H1 (cell line): ENCODE data around the gene NPC1L1. TPM values are rescaled to one million over a fixed set of nuclear protein-coding genes. Genes with fewer than 3 reads are reported as not detected.

Experiments used
- CTCF ChIA-PET: fragments of 300-600 bp; sonication (Branson Sonifier 250); formaldehyde crosslinking; loops from one replicate; lab custom pipeline; 2021; ENCODE audit not compliant: partially characterized antibody; lab: Charles Lee
- POLR2A ChIA-PET: fragments of 300-600 bp; sonication (Branson Sonifier 250); formaldehyde crosslinking; loops from one replicate; lab custom pipeline; 2021; ENCODE audit warnings: inconsistent platforms; ENCODE audit not compliant: partially characterized antibody; lab: Charles Lee
- DNase-seq, 2 experiments: peaks; one replicate each; pipeline versions ENCODE4 v3.0.0 to v3.0.0-alpha.2; 2010 to 2022; ENCODE audit warnings: low spot score in 2 of 2, low read depth in 1 of 2, mixed read lengths in 1 of 2
- FAIRE-seq: peaks from 2 replicates; lab custom pipeline; 2011; peaks lifted over from hg19 to GRCh38; lab: Jason Lieb, UNC
- H2AFZ ChIP-seq: 2 replicates; pipeline ENCODE4 v1.8.1; 2012; ENCODE audit warnings: low read length, inconsistent platforms
- H2AK5ac ChIP-seq: 2 replicates; pipeline ENCODE4 v1.6.1; 2013; ENCODE audit warnings: low read depth, low read length
- H2BK120ac ChIP-seq: replicated peaks from 2 replicates; pipeline ENCODE3; 2013; ENCODE audit warnings: low read depth, low read length, inconsistent platforms
- H2BK12ac ChIP-seq: 2 replicates; pipeline ENCODE4 v1.6.1; 2013; ENCODE audit warnings: low read depth, low read length
- H2BK15ac ChIP-seq: 2 replicates; pipeline ENCODE4 v1.6.1; 2013; ENCODE audit warnings: low read length
- H2BK20ac ChIP-seq: 2 replicates; pipeline ENCODE4 v1.6.1; 2013; ENCODE audit warnings: low read length
- H2BK5ac ChIP-seq: 2 replicates; pipeline ENCODE4 v1.6.1; 2013; ENCODE audit warnings: low read depth, low read length
- H3K14ac ChIP-seq: 2 replicates; pipeline ENCODE4 v1.6.1; 2013; ENCODE audit warnings: inconsistent platforms; ENCODE audit not compliant: insufficient read length
- H3K18ac ChIP-seq: 2 replicates; pipeline ENCODE4 v1.6.1; 2013; ENCODE audit warnings: low read length; ENCODE audit errors: extremely low read depth
- H3K23ac ChIP-seq: 2 replicates; pipeline ENCODE4 v1.6.1; 2013; ENCODE audit warnings: inconsistent platforms; ENCODE audit not compliant: insufficient read length
- H3K23me2 ChIP-seq: 2 replicates; pipeline ENCODE4 v1.6.1; 2013; ENCODE audit warnings: low read depth, low read length
- H3K27ac ChIP-seq: 2 replicates; pipeline ENCODE4 v1.6.1; 2011; ENCODE audit warnings: low read depth, low read length, inconsistent platforms
- H3K27me3 ChIP-seq, 4 experiments: replicated peaks in 1 of 4; 1 replicate in 1 of 4; 2 replicates in 3 of 4; pipeline versions ENCODE4 v1.6.1 to v1.8.1; 2011 to 2013; ENCODE audit warnings: low read length in 3 of 4, mild to moderate bottlenecking in 3 of 4, inconsistent platforms in 2 of 4, mixed read lengths in 2 of 4, moderate library complexity in 1 of 4; ENCODE audit not compliant: control insufficient read depth in 3 of 4, insufficient read depth in 3 of 4; ENCODE audit errors: extremely low read depth in 1 of 4
- H3K36me3 ChIP-seq, 4 experiments: 2 replicates each; pipeline versions ENCODE4 v1.6.1 to v1.8.1; 2011 to 2013; ENCODE audit warnings: mild to moderate bottlenecking in 4 of 4, low read length in 3 of 4, moderate library complexity in 2 of 4, control low read depth in 1 of 4, inconsistent platforms in 1 of 4; ENCODE audit not compliant: insufficient read depth in 4 of 4, control insufficient read depth in 2 of 4
- H3K4ac ChIP-seq: replicated peaks from 2 replicates; pipeline ENCODE3; 2013; ENCODE audit warnings: low read length, low read depth, mixed read lengths, inconsistent platforms; ENCODE audit not compliant: insufficient read length
- H3K4me1 ChIP-seq, 4 experiments: replicated peaks in 1 of 4; 1 replicate in 1 of 4; 2 replicates in 3 of 4; pipeline versions ENCODE4 v1.6.1 to v1.8.1; 2011 to 2013; ENCODE audit warnings: low read length in 3 of 4, inconsistent platforms in 2 of 4, mixed read lengths in 1 of 4; ENCODE audit not compliant: insufficient read depth in 4 of 4, control insufficient read depth in 3 of 4
- H3K4me2 ChIP-seq, 2 experiments: 2 replicates each; pipeline versions ENCODE4 v1.6.1 to v1.8.1; 2011 to 2013; ENCODE audit warnings: low read depth in 2 of 2, low read length in 2 of 2, control low read depth in 1 of 2, inconsistent platforms in 1 of 2, mild to moderate bottlenecking in 1 of 2; ENCODE audit not compliant: insufficient read depth in 1 of 2
- H3K4me3 ChIP-seq, 4 experiments: fragments of 200-600, 300-600 bp in 1 of 4; sonication (generic), shearing (Covaris generic), sonication (Bioruptor Twin) in 1 of 4; 2 replicates each; pipeline versions ENCODE4 v1.5.1 to v1.8.1; 2011 to 2016; ENCODE audit warnings: low read length in 4 of 4, low read depth in 3 of 4, control low read depth in 2 of 4, inconsistent platforms in 2 of 4, mild to moderate bottlenecking in 2 of 4, mixed read lengths in 1 of 4, moderate library complexity in 1 of 4; ENCODE audit not compliant: insufficient read depth in 2 of 4; ENCODE audit errors: extremely low read depth in 1 of 4
- H3K56ac ChIP-seq: replicated peaks from 2 replicates; pipeline ENCODE3; 2013; ENCODE audit warnings: low read depth, mild to moderate bottlenecking, mixed read lengths, low read length, inconsistent platforms; ENCODE audit not compliant: insufficient read length
- H3K79me1 ChIP-seq: 2 replicates; pipeline ENCODE4 v1.6.1; 2013; ENCODE audit warnings: low read depth, low read length, control low read depth
- H3K79me2 ChIP-seq, 2 experiments: 2 replicates each; pipeline versions ENCODE4 v1.6.1 to v1.8.1; 2012 to 2013; ENCODE audit warnings: low read length in 2 of 2, mild to moderate bottlenecking in 2 of 2, inconsistent platforms in 1 of 2; ENCODE audit not compliant: insufficient read depth in 2 of 2, control insufficient read depth in 1 of 2
- H3K9ac ChIP-seq, 4 experiments: replicated peaks in 1 of 4; 1 replicate in 1 of 4; 2 replicates in 3 of 4; pipeline versions ENCODE4 v1.6.1 to v1.8.1; 2011 to 2013; ENCODE audit warnings: low read depth in 3 of 4, low read length in 3 of 4, control low read depth in 2 of 4, mild to moderate bottlenecking in 2 of 4, moderate library complexity in 2 of 4, inconsistent platforms in 1 of 4; ENCODE audit errors: extremely low read depth in 1 of 4
- H3K9me3 ChIP-seq, 2 experiments: 2 replicates each; pipeline versions ENCODE4 v1.6.1 to v1.8.1; 2012 to 2013; ENCODE audit warnings: mild to moderate bottlenecking in 2 of 2, moderate library complexity in 2 of 2, control low read depth in 1 of 2, inconsistent platforms in 1 of 2, low read depth in 1 of 2, low read length in 1 of 2, mixed read lengths in 1 of 2; ENCODE audit not compliant: insufficient read depth in 2 of 2
- H4K20me1 ChIP-seq, 2 experiments: replicated peaks in 1 of 2; 2 replicates each; pipeline versions ENCODE3 to v1.8.1; 2011 to 2013; ENCODE audit warnings: inconsistent platforms in 2 of 2, low read length in 2 of 2, mild to moderate bottlenecking in 1 of 2; ENCODE audit not compliant: insufficient read depth in 2 of 2, control insufficient read depth in 1 of 2
- H4K5ac ChIP-seq: 2 replicates; pipeline ENCODE4 v1.6.1; 2013; ENCODE audit warnings: low read length, low read depth, mixed read lengths, inconsistent platforms; ENCODE audit not compliant: insufficient read length
- H4K8ac ChIP-seq: 2 replicates; pipeline ENCODE4 v1.8.0; 2013; ENCODE audit warnings: mild to moderate bottlenecking, moderate library complexity, low read length, inconsistent platforms; ENCODE audit not compliant: insufficient read depth; ENCODE audit errors: extremely low read depth
- H4K91ac ChIP-seq: replicated peaks from 2 replicates; pipeline ENCODE3; 2013; ENCODE audit warnings: low read length, mixed read lengths, inconsistent platforms; ENCODE audit not compliant: insufficient read length
- CEBPB ChIP-seq: IDR thresholded peaks from 2 replicates; pipeline ENCODE4 v1.6.1; 2012; ENCODE audit warnings: low read depth, low read length
- EP300 ChIP-seq, 2 experiments: IDR thresholded peaks; 1 replicate in 1 of 2; 2 replicates in 1 of 2; pipeline ENCODE4 v1.6.1; 2011 to 2012; ENCODE audit warnings: low read depth in 2 of 2, low read length in 2 of 2, mild to moderate bottlenecking in 2 of 2, borderline replicate concordance in 1 of 2, inconsistent platforms in 1 of 2, moderate library complexity in 1 of 2
- FOSL1 ChIP-seq: IDR thresholded peaks from 2 replicates; pipeline ENCODE4 v1.6.1; 2011; ENCODE audit warnings: mild to moderate bottlenecking, low read depth, low read length, moderate library complexity; ENCODE audit not compliant: insufficient read depth
- POLR2A ChIP-seq, 2 experiments: IDR thresholded peaks; 1 replicate in 1 of 2; 2 replicates in 1 of 2; pipeline ENCODE4 v1.6.1; 2011; ENCODE audit warnings: low read depth in 2 of 2, low read length in 2 of 2, mild to moderate bottlenecking in 2 of 2; ENCODE audit errors: control extremely low read depth in 1 of 2
- POU5F1 ChIP-seq: IDR thresholded peaks from 2 replicates; pipeline ENCODE4 v1.6.1; 2011; ENCODE audit warnings: low read depth, mild to moderate bottlenecking, low read length, moderate library complexity
- RBBP5 ChIP-seq: IDR thresholded peaks from 2 replicates; pipeline ENCODE4 v1.7.1; 2012; ENCODE audit warnings: low read depth, mild to moderate bottlenecking, inconsistent platforms, low read length, moderate library complexity, borderline replicate concordance
- RNF2 ChIP-seq: fragments of 200-900, 300-1000 bp; sonication (generic); IDR thresholded peaks from 2 replicates; pipeline ENCODE4 v1.7.1; 2016; ENCODE audit warnings: borderline replicate concordance, low read depth, mild to moderate bottlenecking, antibody characterized with exemption, low read length; ENCODE audit not compliant: poor library complexity, severe bottlenecking; ENCODE audit errors: missing control alignments
- SAP30 ChIP-seq: fragments of 300-600 bp; sonication (generic); IDR thresholded peaks from 2 replicates; pipeline ENCODE4 v1.7.1; 2012; ENCODE audit warnings: low read length, moderate library complexity, mild to moderate bottlenecking, inconsistent platforms; ENCODE audit not compliant: insufficient read depth, insufficient replicate concordance
- SIRT6 ChIP-seq: IDR thresholded peaks from one replicate; pipeline ENCODE4 v1.7.1; 2012; ENCODE audit warnings: low read length, inconsistent platforms
- TEAD4 ChIP-seq: IDR thresholded peaks from 2 replicates; pipeline ENCODE4 v1.6.1; 2012; ENCODE audit warnings: low read depth, low read length, inconsistent platforms, mixed read lengths
- WGBS, 2 experiments: shearing (Covaris generic) in 1 of 2; methylation state at CpG; one replicate each; pipeline versions ENCODE4 v1.1.6 to v1.1.7; 2013 to 2015; ENCODE audit warnings: low lambda C conversion rate in 2 of 2, mixed read lengths in 2 of 2, inconsistent platforms in 1 of 2, low coverage in 1 of 2, missing lambda C conversion rate in 1 of 2; ENCODE audit not compliant: insufficient replicate concordance in 2 of 2, insufficient coverage in 1 of 2, insufficient read length in 1 of 2; ENCODE audit errors: extremely low coverage in 1 of 2, missing lambda C conversion rate in 1 of 2; 5-methylcytosine and 5-hydroxymethylcytosine counted together
- polyA plus RNA-seq, 7 experiments: library from polyadenylated mRNA; depleted of rRNA in 3 of 7; stranded (reverse) in 5 of 7; unstranded in 2 of 7; fragments of >200 nt in 5 of 7; fragments of 200-250 nt in 2 of 7; gene quantifications; 1 replicate in 5 of 7; 2 replicates in 1 of 7; 4 replicates in 1 of 7; pipeline versions ENCODE4 v1.2.1 to v1.2.3, GENCODE V29; 2011 to 2013; ENCODE audit warnings: missing spikeins in 2 of 7, mixed read lengths in 2 of 7
- total RNA-seq: library from RNA; stranded (reverse); fragmentation: NEBNext Ultra II Directional; extraction: Animal tissue kit (Norgen Biotek cat#: 25700); gene quantifications from 2 replicates; pipeline ENCODE4 v1.2.1, GENCODE V29; 2021
- TF ChIP-seq, protein P1 (sequence below), 3 experiments: IDR thresholded peaks; 1 replicate in 2 of 3; 2 replicates in 1 of 3; pipeline versions ENCODE4 v1.5.1 to v1.6.1; 2011; ENCODE audit warnings: low read length in 3 of 3, mild to moderate bottlenecking in 3 of 3, inconsistent platforms in 2 of 3, low read depth in 1 of 3, moderate library complexity in 1 of 3; ENCODE audit not compliant: insufficient read depth in 1 of 3; ENCODE audit errors: control extremely low read depth in 1 of 3

NPC1L1 gene
- total and polyA plus RNA-seq, 2 of the 8 experiments (the other 6 are each of a cell fraction or from before 2014, with no cell fraction given), result 0.06 to 0.21 TPM

DNA sequence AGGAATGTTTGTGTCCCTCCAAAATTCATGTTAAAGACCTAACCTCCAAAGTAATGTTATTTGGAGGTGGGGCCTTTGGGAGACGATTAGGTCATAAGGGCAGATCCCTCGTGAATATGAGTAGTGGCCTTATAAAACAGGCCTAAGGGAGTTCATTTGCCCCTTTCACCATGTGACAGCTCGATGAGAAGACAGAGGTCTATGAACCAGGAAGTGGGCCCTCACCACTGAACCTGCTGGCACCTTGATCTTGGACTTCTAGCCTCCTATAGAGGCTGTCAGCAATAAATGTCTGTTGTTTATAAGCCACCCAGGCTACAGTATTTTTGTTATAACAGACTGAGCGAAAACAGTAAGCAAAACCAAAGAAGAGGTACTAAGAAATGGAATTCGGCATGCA lies 64.8 kb downstream of the NPC1L1 start:
- H2AK5ac ChIP-seq, result no peak overlapping the region
- peaks cover 0 to 37% of the 10 kb centered on the region in 2 experiments; a peak in 2 of 4 replicates for H3K79me2 ChIP-seq
- no peak overlapping the region for H3K14ac ChIP-seq
- FAIRE-seq (no peak), DNase-seq (no peak)
- peaks cover 5 to 51% (median 29%) of the 10 kb centered on the region in 4 experiments; a peak in 7 of 8 replicates for H3K36me3 ChIP-seq
- H4K91ac ChIP-seq, result no peak overlapping the region
- no peaks in the 10 kb centered on the region for H3K4me1 ChIP-seq
- H2BK5ac ChIP-seq, result no peak overlapping the region
- no peak overlapping the region for H2BK20ac ChIP-seq
- H2BK120ac ChIP-seq, result no peak overlapping the region
- H4K20me1 ChIP-seq, result peaks cover 10 to 15% of the 10 kb centered on the region in 2 experiments
- no peak overlapping the region for H3K9ac ChIP-seq
- POLR2A ChIA-PET, result no interaction called here
- no peak overlapping the region for H4K5ac ChIP-seq
- CTCF ChIA-PET, result interaction anchor here (0.8 to 2.1 kb wide), 12 partner anchors 10 to 262 kb away, joined by 3 to 6 read pairs (median 3); no protein-coding TSS in a partner anchor
- no peak overlapping the region for H3K27ac ChIP-seq
- no peaks in the 10 kb centered on the region for H3K9me3 ChIP-seq
- H2BK12ac ChIP-seq, result no peak overlapping the region
- no peak overlapping the region for H2AFZ ChIP-seq
- no peaks in the 10 kb centered on the region for H3K23me2 ChIP-seq
- H3K56ac ChIP-seq, result no peak overlapping the region
- no peak overlapping the region for H3K4me2 ChIP-seq
- H4K8ac ChIP-seq, result no peak overlapping the region
- H3K79me1 ChIP-seq, result peaks cover 3% of the 10 kb centered on the region; the same call in 1 of the 2 replicates
- H3K4me3 ChIP-seq, result no peak overlapping the region
- 87% methylated on average over 5 of the region's 5 CpGs; no CpG with 5 or more reads in 1 of the 2 experiments for WGBS, 2 experiments
- H3K4ac ChIP-seq, result no peak overlapping the region
- H3K27me3 ChIP-seq, result no peaks in the 10 kb centered on the region
- no peak overlapping the region for H3K23ac ChIP-seq
- H2BK15ac ChIP-seq, result no peak overlapping the region
- H3K18ac ChIP-seq, result no peak overlapping the region
- TF ChIP-seq RBBP5 (no peak), CEBPB (no peak), SAP30 (no peak), FOSL1 (no peak), POU5F1 (no peak), EP300 (IDR thresholded peaks at IDR 0.05; ENCODE audit: borderline replicate concordance in 1 of 2, low read depth in 2 of 2, low read length in 2 of 2) (no peak), SIRT6 (no peak), TEAD4 (no peak), RNF2 (no peak), POLR2A (IDR thresholded peaks at IDR 0.05; ENCODE audit: control extremely low read depth in 1 of 2, low read depth in 2 of 2, low read length in 2 of 2) (no peak)
- TF ChIP-seq, protein P1, sequence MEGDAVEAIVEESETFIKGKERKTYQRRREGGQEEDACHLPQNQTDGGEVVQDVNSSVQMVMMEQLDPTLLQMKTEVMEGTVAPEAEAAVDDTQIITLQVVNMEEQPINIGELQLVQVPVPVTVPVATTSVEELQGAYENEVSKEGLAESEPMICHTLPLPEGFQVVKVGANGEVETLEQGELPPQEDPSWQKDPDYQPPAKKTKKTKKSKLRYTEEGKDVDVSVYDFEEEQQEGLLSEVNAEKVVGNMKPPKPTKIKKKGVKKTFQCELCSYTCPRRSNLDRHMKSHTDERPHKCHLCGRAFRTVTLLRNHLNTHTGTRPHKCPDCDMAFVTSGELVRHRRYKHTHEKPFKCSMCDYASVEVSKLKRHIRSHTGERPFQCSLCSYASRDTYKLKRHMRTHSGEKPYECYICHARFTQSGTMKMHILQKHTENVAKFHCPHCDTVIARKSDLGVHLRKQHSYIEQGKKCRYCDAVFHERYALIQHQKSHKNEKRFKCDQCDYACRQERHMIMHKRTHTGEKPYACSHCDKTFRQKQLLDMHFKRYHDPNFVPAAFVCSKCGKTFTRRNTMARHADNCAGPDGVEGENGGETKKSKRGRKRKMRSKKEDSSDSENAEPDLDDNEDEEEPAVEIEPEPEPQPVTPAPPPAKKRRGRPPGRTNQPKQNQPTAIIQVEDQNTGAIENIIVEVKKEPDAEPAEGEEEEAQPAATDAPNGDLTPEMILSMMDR (IDR thresholded peaks at IDR 0.05; ENCODE audit: control extremely low read depth in 1 of 3, insufficient read depth in 1 of 3, low read depth in 1 of 3, low read length in 3 of 3), result no peak
